ENCODE data around the gene FAM168B. TPM values are rescaled to one million over a fixed set of nuclear protein-coding genes. Genes with fewer than 3 reads are reported as not detected.
"Not testable (repeated sequence)": the region's sequence is repeated elsewhere in the genome, so short reads cannot be mapped to it uniquely, and the experiment has no call there.

Gene FAM168B
- total RNA-seq, 2 donors from 2014 or later, result 144 to 156 TPM

DNA sequence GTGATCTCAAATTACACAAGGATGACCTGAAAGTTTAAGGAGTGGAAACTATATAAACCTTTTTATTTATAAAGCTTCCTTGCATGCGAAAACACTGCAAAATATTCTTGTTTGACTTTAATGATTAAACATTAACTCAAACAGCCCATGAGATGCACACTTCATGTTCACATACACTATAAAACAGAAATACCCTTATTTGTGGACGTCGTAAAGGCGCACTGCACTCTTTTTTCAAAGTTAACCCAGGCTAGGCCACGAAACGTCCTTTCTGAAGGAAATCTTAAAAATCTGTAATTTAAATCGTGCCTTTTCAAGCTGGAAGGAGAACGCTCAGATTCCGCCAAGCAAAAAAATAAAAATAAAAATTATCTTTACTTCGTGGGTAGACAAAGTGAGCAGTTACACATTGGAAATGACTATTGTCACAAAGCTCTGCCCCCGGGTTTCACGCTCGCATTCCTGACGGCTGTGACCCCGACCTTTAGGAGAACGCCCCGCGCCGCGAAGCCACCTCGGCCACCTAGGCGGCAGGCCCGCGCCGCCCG is 728 bp downstream of the FAM168B start:
- H3K9me3 ChIP-seq, result no peaks in the 10 kb centered on the region
- no peak for ATAC-seq (ENCODE audit: insufficient number of reproducible peaks, low FRiP score, low read depth)
- H3K4me1 ChIP-seq (ENCODE audit: control insufficient read depth in 1 of 2, low read depth in 2 of 2), result peaks cover 13 to 19% of the 10 kb centered on the region in 2 donors
- TF ChIP-seq, protein P1, sequence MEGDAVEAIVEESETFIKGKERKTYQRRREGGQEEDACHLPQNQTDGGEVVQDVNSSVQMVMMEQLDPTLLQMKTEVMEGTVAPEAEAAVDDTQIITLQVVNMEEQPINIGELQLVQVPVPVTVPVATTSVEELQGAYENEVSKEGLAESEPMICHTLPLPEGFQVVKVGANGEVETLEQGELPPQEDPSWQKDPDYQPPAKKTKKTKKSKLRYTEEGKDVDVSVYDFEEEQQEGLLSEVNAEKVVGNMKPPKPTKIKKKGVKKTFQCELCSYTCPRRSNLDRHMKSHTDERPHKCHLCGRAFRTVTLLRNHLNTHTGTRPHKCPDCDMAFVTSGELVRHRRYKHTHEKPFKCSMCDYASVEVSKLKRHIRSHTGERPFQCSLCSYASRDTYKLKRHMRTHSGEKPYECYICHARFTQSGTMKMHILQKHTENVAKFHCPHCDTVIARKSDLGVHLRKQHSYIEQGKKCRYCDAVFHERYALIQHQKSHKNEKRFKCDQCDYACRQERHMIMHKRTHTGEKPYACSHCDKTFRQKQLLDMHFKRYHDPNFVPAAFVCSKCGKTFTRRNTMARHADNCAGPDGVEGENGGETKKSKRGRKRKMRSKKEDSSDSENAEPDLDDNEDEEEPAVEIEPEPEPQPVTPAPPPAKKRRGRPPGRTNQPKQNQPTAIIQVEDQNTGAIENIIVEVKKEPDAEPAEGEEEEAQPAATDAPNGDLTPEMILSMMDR (IDR thresholded peaks at IDR 0.05), result no peak
- peak overlapping the region; percentile 82 to 95 for H3K27ac ChIP-seq
- DNase-seq (ENCODE audit: low spot score), result no peak
- no peaks in the 10 kb centered on the region for H3K36me3 ChIP-seq
- H3K4me3 ChIP-seq, result peak overlapping the region; percentile 100
- no peaks in the 10 kb centered on the region for H3K27me3 ChIP-seq (replicated peaks; ENCODE audit: insufficient read depth)

DNA sequence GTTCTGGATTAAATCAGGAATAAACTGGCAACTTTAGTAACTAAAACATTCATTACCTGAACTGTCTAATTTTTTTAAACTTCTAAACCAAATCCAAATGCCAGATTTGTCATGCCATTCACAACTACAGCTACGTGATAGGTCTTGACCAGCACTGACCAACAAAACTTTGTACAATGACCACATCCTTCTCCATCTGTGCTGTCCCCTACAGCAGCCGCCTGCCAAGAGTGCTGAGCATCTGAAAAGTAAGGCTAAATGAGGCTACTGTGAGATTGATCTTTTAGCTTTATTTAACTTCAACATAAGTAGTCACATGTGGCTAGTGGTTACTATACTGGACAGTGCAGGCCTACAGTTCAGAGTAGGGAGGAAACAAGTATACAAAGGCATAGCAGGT is 7.6 kb downstream of the FAM168B start:
- peaks cover 7% of the 10 kb centered on the region for H3K36me3 ChIP-seq
- H3K9me3 ChIP-seq, result no peaks in the 10 kb centered on the region
- ATAC-seq (ENCODE audit: insufficient number of reproducible peaks, low FRiP score, low read depth), result no peak
- TF ChIP-seq, protein P1 (IDR thresholded peaks at IDR 0.05), result no peak
- H3K27me3 ChIP-seq (replicated peaks; ENCODE audit: insufficient read depth), result no peaks in the 10 kb centered on the region
- no peak for DNase-seq (ENCODE audit: low spot score)
- H3K27ac ChIP-seq, result no peak overlapping the region
- H3K4me3 ChIP-seq, result no peak overlapping the region
- peaks cover 2 to 19% of the 10 kb centered on the region in 2 donors for H3K4me1 ChIP-seq (ENCODE audit: control insufficient read depth in 1 of 2, low read depth in 2 of 2)

DNA sequence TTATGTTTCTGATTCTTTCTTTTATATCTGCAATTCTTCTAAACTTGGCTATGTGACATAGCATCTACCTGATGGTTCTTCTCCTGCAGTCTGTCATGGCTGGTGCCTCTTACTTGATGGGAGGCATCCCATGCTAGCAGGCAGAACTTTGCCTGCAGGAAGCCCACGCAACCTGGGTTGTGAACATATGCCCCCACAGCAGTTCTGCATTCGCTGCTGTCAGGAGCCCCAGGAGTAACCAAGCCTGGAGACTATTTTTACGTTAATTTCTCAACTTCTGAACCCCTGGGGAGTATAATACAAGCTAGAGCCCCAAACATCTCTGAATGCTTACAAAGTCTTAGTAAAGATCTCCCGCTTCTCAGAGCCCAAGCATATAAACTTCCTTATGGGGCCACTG is 12.1 kb downstream of the FAM168B start:
- peaks cover 16% of the 10 kb centered on the region for H3K36me3 ChIP-seq

DNA sequence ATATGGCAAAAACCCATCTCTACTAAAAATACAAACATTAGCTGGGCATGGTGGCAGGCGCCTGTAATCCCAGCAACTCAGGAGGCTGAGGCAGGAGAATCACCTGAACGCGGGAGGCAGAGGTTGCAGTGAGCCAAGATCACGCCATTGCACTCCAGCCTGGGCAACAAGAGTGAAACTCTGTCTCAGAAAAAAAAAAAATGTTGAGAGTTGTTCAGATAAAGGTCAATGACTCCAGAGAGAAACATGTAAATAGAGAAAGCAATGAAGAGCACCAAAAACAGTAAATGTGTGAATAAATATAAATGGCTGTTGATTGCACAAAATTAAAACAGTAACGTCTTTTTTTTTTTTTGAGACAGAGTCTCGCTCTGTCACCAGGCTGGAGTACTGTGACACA is 13.3 kb downstream of the FAM168B start:
- not testable (repeated sequence) for H3K4me3 ChIP-seq; ATAC-seq (ENCODE audit: insufficient number of reproducible peaks, low FRiP score, low read depth); H3K27ac ChIP-seq; H3K27me3 ChIP-seq (replicated peaks; ENCODE audit: insufficient read depth); H3K9me3 ChIP-seq; H3K4me1 ChIP-seq (ENCODE audit: control insufficient read depth in 1 of 2, low read depth in 2 of 2); DNase-seq (ENCODE audit: low spot score)
- peaks cover 21% of the 10 kb centered on the region for H3K36me3 ChIP-seq

More for the DNA sequence above, 12.1 kb downstream of the FAM168B start:
- no peak for DNase-seq (ENCODE audit: low spot score)
- TF ChIP-seq, protein P1 (IDR thresholded peaks at IDR 0.05), result no peak
- Histone ChIP-seq H3K4me3 (no peak overlapping the region), H3K27me3 (replicated peaks; ENCODE audit: insufficient read depth) (no peaks in the 10 kb centered on the region), H3K9me3 (no peaks in the 10 kb centered on the region), H3K27ac (no peak overlapping the region), H3K4me1 (ENCODE audit: control insufficient read depth in 1 of 2, low read depth in 2 of 2) (peaks cover 0 to 16% of the 10 kb centered on the region in 2 donors)
- ATAC-seq (ENCODE audit: insufficient number of reproducible peaks, low FRiP score, low read depth), result no peak

DNA sequence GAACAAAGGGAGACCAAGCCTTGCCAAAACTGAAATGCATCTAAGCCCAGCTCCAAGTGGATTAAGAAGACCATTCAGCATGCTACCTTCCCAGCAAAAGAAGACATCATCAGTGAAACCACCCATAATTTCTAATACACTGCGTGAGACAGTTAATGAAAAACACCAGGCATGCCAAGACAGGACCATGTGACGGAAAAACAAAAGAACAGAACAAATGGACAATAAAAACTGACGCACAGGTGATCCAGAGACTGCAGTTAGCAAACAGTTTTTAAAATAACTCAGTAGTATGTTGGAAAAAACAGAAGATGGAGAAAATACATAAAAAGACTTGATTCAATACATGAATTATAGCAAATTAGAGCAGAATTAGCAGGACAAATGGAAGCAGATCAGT is 15.3 kb downstream of the FAM168B start:
- Histone ChIP-seq H3K4me1 (ENCODE audit: control insufficient read depth in 1 of 2, low read depth in 2 of 2) (no peaks in the 10 kb centered on the region), H3K4me3 (no peak overlapping the region), H3K36me3 (peaks cover 25% of the 10 kb centered on the region), H3K27ac (no peak overlapping the region), H3K27me3 (replicated peaks; ENCODE audit: insufficient read depth) (no peaks in the 10 kb centered on the region), H3K9me3 (no peaks in the 10 kb centered on the region)
- no peak for ATAC-seq (ENCODE audit: insufficient number of reproducible peaks, low FRiP score, low read depth)
- DNase-seq (ENCODE audit: low spot score), result no peak
- TF ChIP-seq, protein P1 (IDR thresholded peaks at IDR 0.05), result no peak
